Measurements from ENCODE around the gene TOP2B.

The TOP2B gene

GRCh38 chr3:25665315-25666280, 891 bp upstream of the TOP2B start:
- ChIA-PET CTCF (no interaction called here), POLR2A (no interaction called here)
- DNase-seq (ENCODE audit: extremely low spot score), result no peak
- TF ChIP-seq HDGF (IDR thresholded peaks at IDR 0.05; ENCODE audit: borderline replicate concordance) (no peak), NFRKB (IDR thresholded peaks at IDR 0.05) (no peak), ELF4 (IDR thresholded peaks at IDR 0.05) (no peak), CTBP1 (IDR thresholded peaks at IDR 0.05; ENCODE audit: borderline replicate concordance) (no peak), PKNOX1 (IDR thresholded peaks at IDR 0.05) (no peak)

GRCh38 chr3:25663869-25664811, 567 bp downstream of the TOP2B start:
- CTCF ChIA-PET, result interaction anchor here (0.6 kb wide), 1 partner anchor 119 kb away, joined by 3 read pairs; the partner anchor contains the start of gene NGLY1
- DNase-seq (ENCODE audit: extremely low spot score), result peak; percentile 45
- TF ChIP-seq HDGF (IDR thresholded peaks at IDR 0.05; ENCODE audit: borderline replicate concordance), result no peak
- TF ChIP-seq CTBP1 (IDR thresholded peaks at IDR 0.05; ENCODE audit: borderline replicate concordance), result no peak
- TF ChIP-seq ARNT (IDR thresholded peaks at IDR 0.05), result 0 out of 2 replicates have a peak, but pooled peaks have one; percentile 11
- no peak for TF ChIP-seq BHLHE40 (IDR thresholded peaks at IDR 0.05; ENCODE audit: borderline replicate concordance)
- POLR2A ChIA-PET, result interaction anchor here (0.7 kb wide), 1 partner anchor 125 kb away, joined by 3 read pairs; no protein-coding TSS in a partner anchor

GRCh38 chr3:25663347-25663868, 1.3 kb downstream of the TOP2B start:
- POLR2A ChIA-PET, result interaction anchor here (0.7 kb wide), 1 partner anchor 126 kb away, joined by 3 read pairs; no protein-coding TSS in a partner anchor

GRCh38 chr3:25662736-25663320, 1.9 kb downstream of the TOP2B start:
- CTCF ChIA-PET, result no interaction called here
- POLR2A ChIA-PET, result no interaction called here
- no peak for DNase-seq (ENCODE audit: extremely low spot score)
- no peak for TF ChIP-seq HDGF (IDR thresholded peaks at IDR 0.05; ENCODE audit: borderline replicate concordance)
- peak; percentile 24; the same call in 1 of the 2 replicates for TF ChIP-seq PKNOX1 (IDR thresholded peaks at IDR 0.05)

More at GRCh38 chr3:25663347-25663868, 1.3 kb downstream of the TOP2B start:
- CTCF ChIA-PET, result interaction anchor here (0.6 kb wide), 1 partner anchor 120 kb away, joined by 3 read pairs; the partner anchor contains the start of gene NGLY1
- TF ChIP-seq SP1 (IDR thresholded peaks at IDR 0.05) (no peak), CTBP1 (IDR thresholded peaks at IDR 0.05; ENCODE audit: borderline replicate concordance) (peak; percentile 37; the same call in 1 of the 2 replicates)
- peak; percentile 30 for DNase-seq (ENCODE audit: extremely low spot score)

- TF ChIP-seq CTBP1 (IDR thresholded peaks at IDR 0.05; ENCODE audit: borderline replicate concordance) (no peak), FOXK2 (IDR thresholded peaks at IDR 0.05) (no peak), FOXM1 (IDR thresholded peaks at IDR 0.05; ENCODE audit: borderline replicate concordance) (no peak), NFRKB (IDR thresholded peaks at IDR 0.05) (no peak), SP1 (IDR thresholded peaks at IDR 0.05) (no peak), FOXA1 (IDR thresholded peaks at IDR 0.05) (no peak), L3MBTL2 (conservative IDR thresholded peaks at IDR 0.05) (no peak)
- POLR2A ChIA-PET, result no interaction called here
- DNase-seq (ENCODE audit: extremely low spot score), result no peak
- CTCF ChIA-PET, result no interaction called here
These were observed 2.8 kb downstream of the TOP2B start for GRCh38 chr3:25661694-25662437.

GRCh38 chr3:25658836-25659235, 5.9 kb downstream of the TOP2B start:
- POLR2A ChIA-PET, result no interaction called here
- no peak for DNase-seq (ENCODE audit: extremely low spot score)
- TF ChIP-seq HDGF (IDR thresholded peaks at IDR 0.05; ENCODE audit: borderline replicate concordance), result no peak
- no peak for TF ChIP-seq TARDBP (IDR thresholded peaks at IDR 0.05)
- TF ChIP-seq LEF1 (IDR thresholded peaks at IDR 0.05; ENCODE audit: borderline replicate concordance), result no peak
- TF ChIP-seq BHLHE40 (IDR thresholded peaks at IDR 0.05; ENCODE audit: borderline replicate concordance), result no peak
- TF ChIP-seq CTBP1 (IDR thresholded peaks at IDR 0.05; ENCODE audit: borderline replicate concordance), result no peak
- no peak for TF ChIP-seq PKNOX1 (IDR thresholded peaks at IDR 0.05)
- TF ChIP-seq FOXA1 (IDR thresholded peaks at IDR 0.05), result no peak
- no peak for TF ChIP-seq ARNT (IDR thresholded peaks at IDR 0.05)
- TF ChIP-seq ELF4 (IDR thresholded peaks at IDR 0.05), result no peak
- CTCF ChIA-PET, result interaction anchor here (0.7 to 1.1 kb wide), 2 partner anchors 178 to 198 kb away, joined by 3 read pairs; no protein-coding TSS in a partner anchor
